GM12801 (cell line): ENCODE data around the gene FAM180A.

Experiments used
- CTCF ChIP-seq: IDR thresholded peaks from one replicate; pipeline ENCODE4 v1.5.1; 2011; ENCODE audit warnings: control low read depth; ENCODE audit not compliant: insufficient read length; ENCODE audit errors: extremely low read depth

FAM180A gene

GRCh38 chr7:135759532-135759931 is 10.9 kb upstream of the FAM180A start:
- TF ChIP-seq CTCF: no peak

- TF ChIP-seq CTCF: no peak
Measured at GRCh38 chr7:135758531-135758932, 9.9 kb upstream of the FAM180A start.

- no peak for TF ChIP-seq CTCF
Measured at GRCh38 chr7:135757719-135758411, 9.3 kb upstream of the FAM180A start.

- no peak for TF ChIP-seq CTCF
Measured at GRCh38 chr7:135756191-135756590, 7.6 kb upstream of the FAM180A start.

- no peak for TF ChIP-seq CTCF
Measured at GRCh38 chr7:135755351-135755753, 6.7 kb upstream of the FAM180A start.

GRCh38 chr7:135753616-135754413 is 5.2 kb upstream of the FAM180A start:
- no peak for TF ChIP-seq CTCF

GRCh38 chr7:135747366-135747765 is 1.2 kb downstream of the FAM180A start:
- TF ChIP-seq CTCF: no peak
